ENCODE measurements around the gene ZNF468. TPM values are rescaled to one million over a fixed set of nuclear protein-coding genes. Genes with fewer than 3 reads are reported as not detected.
"Not testable (repeated sequence)": the region's sequence is repeated elsewhere in the genome, so short reads cannot be mapped to it uniquely, and the experiment has no call there.

ZNF468 gene
- total RNA-seq, 1 experiment from 2014 or later, result 34.7 TPM

GRCh38 chr19:52856540-52857377, 660 bp downstream of the ZNF468 start:
- not testable (repeated sequence) for H4K5ac ChIP-seq (ENCODE audit: insufficient read length, low read depth, low read length); H3K18ac ChIP-seq (ENCODE audit: insufficient read length, low read depth, low read length); H3K27me3 Mint-ChIP-seq (ENCODE audit: low read depth); H2BK20ac ChIP-seq (ENCODE audit: low read depth, low read length, poor library complexity, severe bottlenecking); H2BK12ac ChIP-seq (ENCODE audit: insufficient read length, low read depth, low read length); H3K27me3 ChIP-seq (ENCODE audit: insufficient read depth, low read length); H3K14ac ChIP-seq (ENCODE audit: insufficient read depth, low read length); H3K4me1 ChIP-seq (ENCODE audit: insufficient read depth, low read length); H3T11ph ChIP-seq (ENCODE audit: low read length); H3K9me3 ChIP-seq (ENCODE audit: control insufficient read depth, low read depth, low read length); H3K23ac ChIP-seq (ENCODE audit: insufficient read length, low read depth, low read length); DNase-seq; H3K27ac ChIP-seq (ENCODE audit: insufficient read length, low read depth, low read length); H3K4ac ChIP-seq (ENCODE audit: low read depth, low read length); H3K79me1 ChIP-seq (ENCODE audit: insufficient read depth, low read depth, low read length, poor library complexity, severe bottlenecking); H4K8ac ChIP-seq (replicated peaks; ENCODE audit: insufficient read length, low read depth, low read length); H4K20me1 ChIP-seq (ENCODE audit: control insufficient read depth, insufficient read depth, insufficient read length); H2BK5ac ChIP-seq (ENCODE audit: insufficient read length, low read length); H3K56ac ChIP-seq (ENCODE audit: insufficient read length, low read depth, low read length); H2AK5ac ChIP-seq (ENCODE audit: insufficient read length, low read length); H2BK120ac ChIP-seq (ENCODE audit: low read depth, low read length, poor library complexity, severe bottlenecking); H3K9me3 Mint-ChIP-seq; H3K79me2 ChIP-seq (ENCODE audit: insufficient read depth, low read length); H2AFZ ChIP-seq (ENCODE audit: low read length); H4K91ac ChIP-seq (ENCODE audit: insufficient read length, low read depth, low read length); H3K23me2 ChIP-seq (ENCODE audit: insufficient read length, low read depth, low read length, poor library complexity, severe bottlenecking); H2BK15ac ChIP-seq (ENCODE audit: low read depth, low read length)
- Histone ChIP-seq H3K9ac (ENCODE audit: extremely low read depth, insufficient read length, low read length) (peak overlapping the region; percentile 51), H3K4me2 (ENCODE audit: insufficient read depth, insufficient read length, low read length) (peak overlapping the region; percentile 75)
- WGBS (ENCODE audit: extremely low coverage, insufficient read length, low lambda C conversion rate), result no CpG with 5 or more reads among the region's 31 CpGs
- Mint-ChIP-seq H3K36me3 (ENCODE audit: insufficient read depth in 1 of 3, low read depth in 3 of 3) (peaks cover 10 to 25% (median 16%) of the 10 kb centered on the region in 3 experiments; a peak in 6 of 7 replicates), H3K4me3 (peak overlapping the region; percentile 93 to 96), H3K27ac (peak overlapping the region in 1 of 3 experiments; percentile 91; a peak in 2 of 7 replicates), H3K4me1 (peaks cover 6 to 20% of the 10 kb centered on the region in 2 experiments)

GRCh38 chr19:52847352-52847751, 10.1 kb downstream of the ZNF468 start:
- H3K4me1 Mint-ChIP-seq; H3K9me3 ChIP-seq (ENCODE audit: control insufficient read depth, low read depth, low read length); H2BK5ac ChIP-seq (ENCODE audit: insufficient read length, low read length); H2BK12ac ChIP-seq (ENCODE audit: insufficient read length, low read depth, low read length); H3K14ac ChIP-seq (ENCODE audit: insufficient read depth, low read length); H3K27me3 Mint-ChIP-seq (ENCODE audit: low read depth); H3K4me3 Mint-ChIP-seq; H3K18ac ChIP-seq (ENCODE audit: insufficient read length, low read depth, low read length); H3K9me3 Mint-ChIP-seq; H3K79me1 ChIP-seq (ENCODE audit: insufficient read depth, low read depth, low read length, poor library complexity, severe bottlenecking); H4K5ac ChIP-seq (ENCODE audit: insufficient read length, low read depth, low read length); H3K23ac ChIP-seq (ENCODE audit: insufficient read length, low read depth, low read length); DNase-seq; H3K4me1 ChIP-seq (ENCODE audit: insufficient read depth, low read length); H2BK20ac ChIP-seq (ENCODE audit: low read depth, low read length, poor library complexity, severe bottlenecking); H3K56ac ChIP-seq (ENCODE audit: insufficient read length, low read depth, low read length); H3K27ac Mint-ChIP-seq; H3K4ac ChIP-seq (ENCODE audit: low read depth, low read length); H3K79me2 ChIP-seq (ENCODE audit: insufficient read depth, low read length); H3T11ph ChIP-seq (ENCODE audit: low read length); H2AFZ ChIP-seq (ENCODE audit: low read length); H2BK15ac ChIP-seq (ENCODE audit: low read depth, low read length); H3K27me3 ChIP-seq (ENCODE audit: insufficient read depth, low read length); H3K4me2 ChIP-seq (ENCODE audit: insufficient read depth, insufficient read length, low read length); H4K8ac ChIP-seq (replicated peaks; ENCODE audit: insufficient read length, low read depth, low read length); H4K91ac ChIP-seq (ENCODE audit: insufficient read length, low read depth, low read length); H2BK120ac ChIP-seq (ENCODE audit: low read depth, low read length, poor library complexity, severe bottlenecking); H4K20me1 ChIP-seq (ENCODE audit: control insufficient read depth, insufficient read depth, insufficient read length); H3K27ac ChIP-seq (ENCODE audit: insufficient read length, low read depth, low read length); H3K23me2 ChIP-seq (ENCODE audit: insufficient read length, low read depth, low read length, poor library complexity, severe bottlenecking); H2AK5ac ChIP-seq (ENCODE audit: insufficient read length, low read length); H3K9ac ChIP-seq (ENCODE audit: extremely low read depth, insufficient read length, low read length): not testable (repeated sequence)
- no CpG with 5 or more reads among the region's 5 CpGs for WGBS (ENCODE audit: extremely low coverage, insufficient read length, low lambda C conversion rate)
- H3K36me3 Mint-ChIP-seq (ENCODE audit: insufficient read depth in 1 of 3, low read depth in 3 of 3), result peaks cover 59 to 88% (median 77%) of the 10 kb centered on the region in 3 experiments
